HEK293 (cell line): ENCODE measurements around the gene PLEKHF1.

Experiments
- CTCF ChIA-PET: fragments of 350-600 bp; formaldehyde crosslinking; extraction: SDS; loops from one replicate; lab custom pipeline; 2021; ENCODE audit warnings: antibody characterized with exemption; lab: Yijun Ruan, JAX
- POLR2A ChIA-PET: fragments of 300-600 bp; formaldehyde crosslinking; extraction: SDS; loops from one replicate; lab custom pipeline; 2020; ENCODE audit warnings: antibody characterized with exemption, inconsistent platforms; lab: Yijun Ruan, JAX
- H3K27ac ChIP-seq: fragments of 200-500 bp; sonication (Bioruptor generic); 2 replicates; pipeline ENCODE4 v1.5.1; 2014; ENCODE audit warnings: low read depth, low read length, control low read depth, inconsistent platforms; ENCODE audit errors: extremely low read depth
- H3K36me3 ChIP-seq, 2 experiments: fragments of 200-500 bp in 1 of 2; sonication (Bioruptor generic) in 1 of 2; 1 replicate in 1 of 2; 2 replicates in 1 of 2; pipeline ENCODE4 v1.5.1; 2014 to 2017; ENCODE audit warnings: inconsistent platforms in 2 of 2, low read length in 2 of 2; ENCODE audit not compliant: control insufficient read depth in 2 of 2, insufficient read depth in 1 of 2
- H3K4me1 ChIP-seq: fragments of 200-500 bp; sonication (Bioruptor generic); 2 replicates; pipeline ENCODE4 v1.5.1; 2014; ENCODE audit warnings: mild to moderate bottlenecking, low read length, inconsistent platforms; ENCODE audit not compliant: control insufficient read depth, insufficient read depth
- H3K4me3 ChIP-seq: 2 replicates; pipeline ENCODE4 v1.5.1; 2011; ENCODE audit warnings: low read depth, mild to moderate bottlenecking, control low read depth, low read length, moderate library complexity
- H3K9me3 ChIP-seq: fragments of 200-500 bp; sonication (Bioruptor generic); 2 replicates; pipeline ENCODE4 v1.5.1; 2014; ENCODE audit warnings: low read depth, low read length, inconsistent platforms; ENCODE audit not compliant: control insufficient read depth, insufficient read depth
- GLI4 ChIP-seq: fragments of 450-650 bp; formaldehyde crosslinking; IDR thresholded peaks from 2 replicates; pipeline ENCODE4 v1.5.1; 2016; ENCODE audit warnings: missing biosample characterization, missing genetic modification characterization
- KLF1 ChIP-seq: fragments of 450-650 bp; formaldehyde crosslinking; IDR thresholded peaks from 2 replicates; pipeline ENCODE4 v1.5.1; 2016; ENCODE audit warnings: missing biosample characterization, missing genetic modification characterization
- MZF1 ChIP-seq: fragments of 450-650 bp; formaldehyde crosslinking; IDR thresholded peaks from 2 replicates; pipeline ENCODE4 v1.5.1; 2017; ENCODE audit warnings: missing biosample characterization, missing genetic modification characterization, borderline replicate concordance
- SCRT2 ChIP-seq: fragments of 450-650 bp; formaldehyde crosslinking; IDR thresholded peaks from 2 replicates; pipeline ENCODE4 v1.5.1; 2016; ENCODE audit warnings: missing biosample characterization, missing genetic modification characterization
- TRIM28 ChIP-seq: IDR thresholded peaks from 2 replicates; pipeline ENCODE4 v1.6.1; 2011; ENCODE audit warnings: low read length, control low read depth, borderline replicate concordance
- WT1 ChIP-seq: fragments of 450-650 bp; formaldehyde crosslinking; IDR thresholded peaks from 2 replicates; pipeline ENCODE4 v1.5.1; 2016; ENCODE audit warnings: missing biosample characterization, missing genetic modification characterization
- ZBTB44 ChIP-seq: fragments of 450-650 bp; IDR thresholded peaks from 2 replicates; pipeline ENCODE4 v1.5.1; 2018; ENCODE audit warnings: missing biosample characterization, mild to moderate bottlenecking, missing genetic modification characterization
- ZBTB6 ChIP-seq: fragments of 450-650 bp; formaldehyde crosslinking; IDR thresholded peaks from 2 replicates; pipeline ENCODE4 v1.5.1; 2017; ENCODE audit warnings: missing biosample characterization, missing genetic modification characterization
- ZFHX2 ChIP-seq: fragments of 450-650 bp; formaldehyde crosslinking; conservative IDR thresholded peaks from 2 replicates; pipeline ENCODE4 v1.5.1; 2016; ENCODE audit warnings: missing biosample characterization, missing genetic modification characterization
- ZNF221 ChIP-seq: fragments of 450-650 bp; formaldehyde crosslinking; IDR thresholded peaks from 2 replicates; pipeline ENCODE4 v1.5.1; 2017; ENCODE audit warnings: missing biosample characterization, missing genetic modification characterization, borderline replicate concordance
- ZNF560 ChIP-seq: fragments of 450-650 bp; formaldehyde crosslinking; IDR thresholded peaks from 2 replicates; pipeline ENCODE4 v1.5.1; 2017; ENCODE audit warnings: missing biosample characterization, missing genetic modification characterization, borderline replicate concordance
- ZNF629 ChIP-seq: fragments of 450-650 bp; formaldehyde crosslinking; IDR thresholded peaks from 2 replicates; pipeline ENCODE4 v1.5.1; 2017; ENCODE audit warnings: missing biosample characterization, missing genetic modification characterization
- ZNF76 ChIP-seq: fragments of 450-650 bp; formaldehyde crosslinking; IDR thresholded peaks from 2 replicates; pipeline ENCODE4; 2016; ENCODE audit warnings: low read depth, missing biosample characterization, missing genetic modification characterization, borderline replicate concordance
- ZNF792 ChIP-seq: fragments of 450-650 bp; formaldehyde crosslinking; IDR thresholded peaks from 2 replicates; pipeline ENCODE4 v1.5.1; 2016; ENCODE audit warnings: missing biosample characterization, missing genetic modification characterization
- ZNF830 ChIP-seq: fragments of 450-650 bp; IDR thresholded peaks from 2 replicates; pipeline ENCODE4 v1.5.0; 2018; ENCODE audit warnings: missing biosample characterization, missing genetic modification characterization, low read depth, mild to moderate bottlenecking, moderate library complexity
- ZSCAN30 ChIP-seq: fragments of 450-650 bp; IDR thresholded peaks from 2 replicates; pipeline ENCODE4 v1.5.1; 2018; ENCODE audit warnings: missing biosample characterization, mild to moderate bottlenecking, missing genetic modification characterization, moderate library complexity
- TF ChIP-seq, protein P1 (sequence below): fragments of 450-650 bp; formaldehyde crosslinking; IDR thresholded peaks from 2 replicates; pipeline ENCODE4 v1.5.1; 2016; ENCODE audit warnings: missing biosample characterization, missing genetic modification characterization, low read depth
- TF ChIP-seq, protein P2 (sequence below): fragments of 450-650 bp; formaldehyde crosslinking; conservative IDR thresholded peaks from 2 replicates; pipeline ENCODE4 v1.5.1; 2016; ENCODE audit warnings: low read depth, missing biosample characterization, missing genetic modification characterization
- TF ChIP-seq, protein P3 (sequence below): fragments of 450-650 bp; formaldehyde crosslinking; IDR thresholded peaks from 2 replicates; pipeline ENCODE4 v1.5.1; 2016; ENCODE audit warnings: missing biosample characterization, missing genetic modification characterization

PLEKHF1 gene

GRCh38 chr19:29616541-29616940 lies 48.7 kb upstream of the PLEKHF1 start:
- Histone ChIP-seq H3K36me3 (peaks cover 50 to 51% of the 10 kb centered on the region in 2 experiments), H3K9me3 (no peaks in the 10 kb centered on the region), H3K4me3 (no peak overlapping the region), H3K4me1 (no peaks in the 10 kb centered on the region), H3K27ac (no peak overlapping the region)
- TF ChIP-seq, protein P1, sequence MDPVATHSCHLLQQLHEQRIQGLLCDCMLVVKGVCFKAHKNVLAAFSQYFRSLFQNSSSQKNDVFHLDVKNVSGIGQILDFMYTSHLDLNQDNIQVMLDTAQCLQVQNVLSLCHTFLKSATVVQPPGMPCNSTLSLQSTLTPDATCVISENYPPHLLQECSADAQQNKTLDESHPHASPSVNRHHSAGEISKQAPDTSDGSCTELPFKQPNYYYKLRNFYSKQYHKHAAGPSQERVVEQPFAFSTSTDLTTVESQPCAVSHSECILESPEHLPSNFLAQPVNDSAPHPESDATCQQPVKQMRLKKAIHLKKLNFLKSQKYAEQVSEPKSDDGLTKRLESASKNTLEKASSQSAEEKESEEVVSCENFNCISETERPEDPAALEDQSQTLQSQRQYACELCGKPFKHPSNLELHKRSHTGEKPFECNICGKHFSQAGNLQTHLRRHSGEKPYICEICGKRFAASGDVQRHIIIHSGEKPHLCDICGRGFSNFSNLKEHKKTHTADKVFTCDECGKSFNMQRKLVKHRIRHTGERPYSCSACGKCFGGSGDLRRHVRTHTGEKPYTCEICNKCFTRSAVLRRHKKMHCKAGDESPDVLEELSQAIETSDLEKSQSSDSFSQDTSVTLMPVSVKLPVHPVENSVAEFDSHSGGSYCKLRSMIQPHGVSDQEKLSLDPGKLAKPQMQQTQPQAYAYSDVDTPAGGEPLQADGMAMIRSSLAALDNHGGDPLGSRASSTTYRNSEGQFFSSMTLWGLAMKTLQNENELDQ (tag by site-specific recombination), result no peak
- no peak for TF ChIP-seq ZNF792 (tag by site-specific recombination)
- TF ChIP-seq ZNF560, result no peak
- TF ChIP-seq ZNF830 (tag by site-specific recombination), result no peak
- TF ChIP-seq, protein P2, sequence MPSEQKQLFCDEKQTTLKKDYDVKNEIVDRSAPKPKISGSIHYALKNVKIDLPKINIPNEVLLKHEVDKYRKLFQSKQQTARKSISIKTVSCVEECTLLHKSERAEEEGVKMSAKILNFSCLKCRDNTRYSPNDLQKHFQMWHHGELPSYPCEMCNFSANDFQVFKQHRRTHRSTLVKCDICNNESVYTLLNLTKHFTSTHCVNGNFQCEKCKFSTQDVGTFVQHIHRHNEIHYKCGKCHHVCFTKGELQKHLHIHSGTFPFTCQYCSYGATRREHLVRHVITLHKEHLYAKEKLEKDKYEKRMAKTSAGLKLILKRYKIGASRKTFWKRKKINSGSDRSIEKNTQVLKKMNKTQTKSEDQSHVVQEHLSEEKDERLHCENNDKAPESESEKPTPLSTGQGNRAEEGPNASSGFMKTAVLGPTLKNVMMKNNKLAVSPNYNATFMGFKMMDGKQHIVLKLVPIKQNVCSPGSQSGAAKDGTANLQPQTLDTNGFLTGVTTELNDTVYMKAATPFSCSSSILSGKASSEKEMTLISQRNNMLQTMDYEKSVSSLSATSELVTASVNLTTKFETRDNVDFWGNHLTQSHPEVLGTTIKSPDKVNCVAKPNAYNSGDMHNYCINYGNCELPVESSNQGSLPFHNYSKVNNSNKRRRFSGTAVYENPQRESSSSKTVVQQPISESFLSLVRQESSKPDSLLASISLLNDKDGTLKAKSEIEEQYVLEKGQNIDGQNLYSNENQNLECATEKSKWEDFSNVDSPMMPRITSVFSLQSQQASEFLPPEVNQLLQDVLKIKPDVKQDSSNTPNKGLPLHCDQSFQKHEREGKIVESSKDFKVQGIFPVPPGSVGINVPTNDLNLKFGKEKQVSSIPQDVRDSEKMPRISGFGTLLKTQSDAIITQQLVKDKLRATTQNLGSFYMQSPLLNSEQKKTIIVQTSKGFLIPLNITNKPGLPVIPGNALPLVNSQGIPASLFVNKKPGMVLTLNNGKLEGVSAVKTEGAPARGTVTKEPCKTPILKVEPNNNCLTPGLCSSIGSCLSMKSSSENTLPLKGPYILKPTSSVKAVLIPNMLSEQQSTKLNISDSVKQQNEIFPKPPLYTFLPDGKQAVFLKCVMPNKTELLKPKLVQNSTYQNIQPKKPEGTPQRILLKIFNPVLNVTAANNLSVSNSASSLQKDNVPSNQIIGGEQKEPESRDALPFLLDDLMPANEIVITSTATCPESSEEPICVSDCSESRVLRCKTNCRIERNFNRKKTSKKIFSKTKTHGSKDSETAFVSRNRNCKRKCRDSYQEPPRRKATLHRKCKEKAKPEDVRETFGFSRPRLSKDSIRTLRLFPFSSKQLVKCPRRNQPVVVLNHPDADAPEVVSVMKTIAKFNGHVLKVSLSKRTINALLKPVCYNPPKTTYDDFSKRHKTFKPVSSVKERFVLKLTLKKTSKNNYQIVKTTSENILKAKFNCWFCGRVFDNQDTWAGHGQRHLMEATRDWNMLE (tag by site-specific recombination), result no peak
- TF ChIP-seq ZBTB44 (tag by site-specific recombination), result no peak
- no peak for TF ChIP-seq TRIM28
- TF ChIP-seq ZNF221 (tag by site-specific recombination), result no peak
- no peak for TF ChIP-seq ZNF76
- no peak for TF ChIP-seq WT1 (tag by site-specific recombination)
- TF ChIP-seq MZF1 (tag by site-specific recombination), result no peak
- TF ChIP-seq KLF1 (tag by site-specific recombination), result no peak
- TF ChIP-seq ZNF629 (tag by site-specific recombination), result no peak
- TF ChIP-seq ZBTB6 (tag by site-specific recombination), result no peak
- TF ChIP-seq, protein P3, sequence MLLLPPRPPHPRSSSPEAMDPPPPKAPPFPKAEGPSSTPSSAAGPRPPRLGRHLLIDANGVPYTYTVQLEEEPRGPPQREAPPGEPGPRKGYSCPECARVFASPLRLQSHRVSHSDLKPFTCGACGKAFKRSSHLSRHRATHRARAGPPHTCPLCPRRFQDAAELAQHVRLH, result no peak
- TF ChIP-seq GLI4 (tag by site-specific recombination), result no peak
- TF ChIP-seq ZSCAN30 (tag by site-specific recombination), result no peak
- TF ChIP-seq SCRT2 (tag by site-specific recombination), result no peak
- TF ChIP-seq ZFHX2 (tag by site-specific recombination), result no peak
- POLR2A ChIA-PET, result interaction anchor here (0.7 to 4.1 kb wide), 6 partner anchors 10 to 100 kb away, joined by 3 to 39 read pairs (median 4); partner anchors contain the start of genes C19orf12, PLEKHF1 and POP4
- CTCF ChIA-PET, result interaction anchor here (1.6 to 3.3 kb wide), 2 partner anchors 74 to 78 kb away, joined by 4 to 13 read pairs; no protein-coding TSS in a partner anchor
